GM12878 (cell line): ENCODE results near the gene EHD1.

Experiments
- CREB1 ChIP-seq: IDR thresholded peaks from 2 replicates; pipeline ENCODE4 v1.6.1; 2012; ENCODE audit warnings: low read depth, mild to moderate bottlenecking, inconsistent platforms
- EP300 ChIP-seq, 2 experiments: fragments of 150-350 bp in 1 of 2; IDR thresholded peaks; 2 replicates each; pipeline ENCODE4 v1.6.1; 2011 to 2012; ENCODE audit warnings: low read depth in 2 of 2, low read length in 2 of 2, borderline replicate concordance in 1 of 2, improper control_type of control experiment in 1 of 2, inconsistent platforms in 1 of 2; ENCODE audit not compliant: control insufficient read depth in 1 of 2
- IRF4 ChIP-seq: IDR thresholded peaks from 2 replicates; pipeline ENCODE4 v1.6.1; 2011; ENCODE audit warnings: low read depth, low read length
- NR2C1 ChIP-seq: fragments of 450-650 bp; IDR thresholded peaks from 2 replicates; pipeline ENCODE4 v1.6.1; 2017; ENCODE audit warnings: antibody characterized with exemption, mild to moderate bottlenecking, moderate library complexity
- POLR2AphosphoS5 ChIP-seq: IDR thresholded peaks from 2 replicates; pipeline ENCODE4 v1.6.1; 2011; ENCODE audit warnings: mild to moderate bottlenecking, low read length, inconsistent platforms
- TAF1 ChIP-seq: IDR thresholded peaks from 2 replicates; pipeline ENCODE4 v1.6.1; 2011; ENCODE audit warnings: mild to moderate bottlenecking, low read depth, low read length, borderline replicate concordance
- ZSCAN29 ChIP-seq: fragments of 450-650 bp; IDR thresholded peaks from 2 replicates; pipeline ENCODE4 v1.6.1; 2017; ENCODE audit warnings: mild to moderate bottlenecking, moderate library complexity
- TF ChIP-seq, protein P1 (sequence below): IDR thresholded peaks from 2 replicates; pipeline ENCODE4 v1.6.1; 2012; ENCODE audit warnings: low read depth, low read length, improper control_type of control experiment
- TF ChIP-seq, protein P2 (sequence below), 3 experiments: IDR thresholded peaks in 2 of 3; conservative IDR thresholded peaks in 1 of 3; 2 replicates each; pipeline ENCODE4 v1.5.1; 2011; ENCODE audit warnings: low read depth in 3 of 3, low read length in 3 of 3, mild to moderate bottlenecking in 3 of 3, control low read depth in 2 of 3, moderate library complexity in 2 of 3, inconsistent platforms in 1 of 3, mixed read lengths in 1 of 3; ENCODE audit not compliant: control insufficient read depth in 2 of 3, insufficient read depth in 1 of 3; ENCODE audit errors: extremely low read depth in 1 of 3

DNA sequence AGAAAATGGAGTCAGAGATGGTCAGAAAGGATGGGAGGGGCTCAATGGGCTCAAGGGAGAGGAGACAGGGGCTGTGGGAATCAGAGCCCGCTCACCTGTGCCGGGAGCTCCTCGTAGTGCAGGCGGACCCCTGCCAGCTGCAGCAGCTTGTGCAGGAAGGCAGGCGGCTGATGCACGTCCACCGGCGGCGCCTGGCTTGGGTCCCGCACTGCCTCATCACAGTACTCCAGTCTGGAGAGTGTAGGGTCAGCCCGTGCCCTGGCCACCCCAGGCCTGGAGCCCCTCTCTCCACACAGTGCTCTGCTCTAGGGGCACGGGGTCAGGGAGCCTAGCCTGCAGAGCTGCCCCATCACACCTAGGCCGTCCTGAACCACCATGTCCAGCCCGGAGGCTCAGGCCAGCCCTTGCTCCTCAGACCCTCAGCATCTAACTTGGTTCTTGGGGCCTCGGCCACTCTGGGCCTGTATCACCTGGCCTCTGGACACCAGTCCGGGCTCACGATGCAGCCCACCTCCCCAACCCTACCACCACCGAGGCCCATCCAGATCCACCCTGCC is 34.8 kb upstream of the EHD1 start:
- TF ChIP-seq NR2C1 (no peak), TAF1 (no peak), EP300 (IDR thresholded peaks at IDR 0.05; ENCODE audit: borderline replicate concordance in 1 of 2, control insufficient read depth in 1 of 2, low read depth in 2 of 2, low read length in 2 of 2) (no peak), CREB1 (no peak), ZSCAN29 (no peak), IRF4 (no peak), POLR2AphosphoS5 (no peak)
- TF ChIP-seq, protein P1, sequence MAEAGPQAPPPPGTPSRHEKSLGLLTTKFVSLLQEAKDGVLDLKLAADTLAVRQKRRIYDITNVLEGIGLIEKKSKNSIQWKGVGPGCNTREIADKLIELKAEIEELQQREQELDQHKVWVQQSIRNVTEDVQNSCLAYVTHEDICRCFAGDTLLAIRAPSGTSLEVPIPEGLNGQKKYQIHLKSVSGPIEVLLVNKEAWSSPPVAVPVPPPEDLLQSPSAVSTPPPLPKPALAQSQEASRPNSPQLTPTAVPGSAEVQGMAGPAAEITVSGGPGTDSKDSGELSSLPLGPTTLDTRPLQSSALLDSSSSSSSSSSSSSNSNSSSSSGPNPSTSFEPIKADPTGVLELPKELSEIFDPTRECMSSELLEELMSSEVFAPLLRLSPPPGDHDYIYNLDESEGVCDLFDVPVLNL: no peak
- TF ChIP-seq, protein P2, sequence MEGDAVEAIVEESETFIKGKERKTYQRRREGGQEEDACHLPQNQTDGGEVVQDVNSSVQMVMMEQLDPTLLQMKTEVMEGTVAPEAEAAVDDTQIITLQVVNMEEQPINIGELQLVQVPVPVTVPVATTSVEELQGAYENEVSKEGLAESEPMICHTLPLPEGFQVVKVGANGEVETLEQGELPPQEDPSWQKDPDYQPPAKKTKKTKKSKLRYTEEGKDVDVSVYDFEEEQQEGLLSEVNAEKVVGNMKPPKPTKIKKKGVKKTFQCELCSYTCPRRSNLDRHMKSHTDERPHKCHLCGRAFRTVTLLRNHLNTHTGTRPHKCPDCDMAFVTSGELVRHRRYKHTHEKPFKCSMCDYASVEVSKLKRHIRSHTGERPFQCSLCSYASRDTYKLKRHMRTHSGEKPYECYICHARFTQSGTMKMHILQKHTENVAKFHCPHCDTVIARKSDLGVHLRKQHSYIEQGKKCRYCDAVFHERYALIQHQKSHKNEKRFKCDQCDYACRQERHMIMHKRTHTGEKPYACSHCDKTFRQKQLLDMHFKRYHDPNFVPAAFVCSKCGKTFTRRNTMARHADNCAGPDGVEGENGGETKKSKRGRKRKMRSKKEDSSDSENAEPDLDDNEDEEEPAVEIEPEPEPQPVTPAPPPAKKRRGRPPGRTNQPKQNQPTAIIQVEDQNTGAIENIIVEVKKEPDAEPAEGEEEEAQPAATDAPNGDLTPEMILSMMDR (IDR thresholded peaks at IDR 0.05 in 2 of 3, conservative IDR thresholded peaks at IDR 0.05 in 1 of 3; ENCODE audit: control insufficient read depth in 2 of 3, extremely low read depth in 1 of 3, insufficient read depth in 1 of 3, low read depth in 3 of 3, low read length in 3 of 3): no peak
